Neural progenitor cell (in vitro differentiated cells): Measurements from ENCODE around the gene ADCY9.

Experiments used
- EZH2 ChIP-seq: fragments of 200-600 bp; sonication (generic); IDR thresholded peaks from 2 replicates; pipeline ENCODE4 v1.6.1; 2017; ENCODE audit warnings: antibody characterized with exemption, mild to moderate bottlenecking, moderate library complexity
- EZH2phosphoT487 ChIP-seq: fragments of 200-600 bp; sonication (generic); IDR thresholded peaks from 2 replicates; pipeline ENCODE4 v1.6.1; 2017; ENCODE audit warnings: antibody characterized with exemption
- TF ChIP-seq, protein P1 (sequence below): fragments of 200-600 bp; sonication (generic); IDR thresholded peaks from 2 replicates; pipeline ENCODE4 v1.5.1; 2017; ENCODE audit warnings: antibody characterized with exemption, mild to moderate bottlenecking

DNA sequence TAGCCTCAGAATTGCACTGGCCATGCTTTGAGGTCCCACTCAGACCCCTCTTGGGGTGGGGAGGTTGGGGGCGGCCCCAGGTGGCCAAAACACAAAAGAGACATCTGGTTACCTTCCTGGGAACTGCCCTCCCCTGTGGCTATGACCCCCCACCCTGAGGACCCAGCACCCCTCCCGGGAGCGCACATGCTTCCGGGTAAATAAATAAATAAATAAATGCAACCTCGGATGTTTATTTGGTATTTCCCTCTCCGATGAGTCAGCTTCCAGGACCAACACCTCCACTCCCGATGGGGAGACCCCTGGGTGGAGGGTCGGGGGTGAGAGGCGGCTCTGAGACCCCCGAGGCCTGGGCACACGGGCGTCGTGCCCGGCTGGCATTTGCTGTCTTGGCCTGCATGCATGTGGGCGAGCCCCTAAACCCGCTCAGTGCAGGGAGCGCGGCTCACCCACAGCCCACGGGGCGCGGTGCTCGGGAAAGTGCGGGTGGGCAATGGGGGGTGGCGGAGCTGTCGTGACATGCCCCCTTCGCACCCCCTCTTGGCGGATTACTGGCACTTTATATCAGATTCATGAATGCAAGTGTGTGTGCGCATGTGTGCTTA, 151.5 kb downstream of the ADCY9 start:
- TF ChIP-seq, protein P1, sequence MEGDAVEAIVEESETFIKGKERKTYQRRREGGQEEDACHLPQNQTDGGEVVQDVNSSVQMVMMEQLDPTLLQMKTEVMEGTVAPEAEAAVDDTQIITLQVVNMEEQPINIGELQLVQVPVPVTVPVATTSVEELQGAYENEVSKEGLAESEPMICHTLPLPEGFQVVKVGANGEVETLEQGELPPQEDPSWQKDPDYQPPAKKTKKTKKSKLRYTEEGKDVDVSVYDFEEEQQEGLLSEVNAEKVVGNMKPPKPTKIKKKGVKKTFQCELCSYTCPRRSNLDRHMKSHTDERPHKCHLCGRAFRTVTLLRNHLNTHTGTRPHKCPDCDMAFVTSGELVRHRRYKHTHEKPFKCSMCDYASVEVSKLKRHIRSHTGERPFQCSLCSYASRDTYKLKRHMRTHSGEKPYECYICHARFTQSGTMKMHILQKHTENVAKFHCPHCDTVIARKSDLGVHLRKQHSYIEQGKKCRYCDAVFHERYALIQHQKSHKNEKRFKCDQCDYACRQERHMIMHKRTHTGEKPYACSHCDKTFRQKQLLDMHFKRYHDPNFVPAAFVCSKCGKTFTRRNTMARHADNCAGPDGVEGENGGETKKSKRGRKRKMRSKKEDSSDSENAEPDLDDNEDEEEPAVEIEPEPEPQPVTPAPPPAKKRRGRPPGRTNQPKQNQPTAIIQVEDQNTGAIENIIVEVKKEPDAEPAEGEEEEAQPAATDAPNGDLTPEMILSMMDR: no peak
- TF ChIP-seq EZH2phosphoT487: no peak
- no peak for TF ChIP-seq EZH2
